Activated CD4-positive, alpha-beta T cell treated with anti-CD3 and anti-CD28 coated beads, Interleukin-2, amount 10 ng/mL, durations not matched to agents 24 days and 14 days (primary cell): ENCODE measurements around the gene SNX8. TPM values are rescaled to one million over a fixed set of nuclear protein-coding genes. Genes with fewer than 3 reads are reported as not detected.
A peak's percentile ranks its signal among the peaks of the same experiment; 100 is the strongest.

Experiments
- DNase-seq: peaks from one replicate; pipeline ENCODE4 v3.0.0; 2022
- H3K27ac Mint-ChIP-seq: one replicate; pipeline ENCODE4 v1.8.0; 2022; ENCODE audit warnings: mild to moderate bottlenecking, mixed read lengths
- H3K27me3 Mint-ChIP-seq: one replicate; pipeline ENCODE4 v1.8.0; 2022; ENCODE audit warnings: mixed read lengths
- H3K36me3 Mint-ChIP-seq: one replicate; pipeline ENCODE4 v1.8.0; 2022; ENCODE audit warnings: low read depth, mild to moderate bottlenecking, mixed read lengths
- H3K4me1 Mint-ChIP-seq: one replicate; pipeline ENCODE4 v1.8.0; 2021; ENCODE audit warnings: mixed read lengths
- H3K4me3 Mint-ChIP-seq: one replicate; pipeline ENCODE4 v1.8.0; 2022; ENCODE audit warnings: mild to moderate bottlenecking, moderate library complexity, mixed read lengths
- H3K9me3 Mint-ChIP-seq: one replicate; pipeline ENCODE4 v1.8.0; 2021; ENCODE audit warnings: mixed read lengths
- intact Hi-C: fragments of 100-400 bp; cut with micrococcal nuclease; formaldehyde crosslinking; loops from one replicate; pipeline ENCODE4 v1.15.1; 2023
- total RNA-seq: library from RNA; stranded (reverse); gene quantifications from 2 replicates; pipeline ENCODE4 v1.2.3, GENCODE V29; 2022

The SNX8 gene
- total RNA-seq, 1 donor from 2014 or later = 42.4 TPM

GRCh38 chr7:2218444-2218785 lies 95.8 kb downstream of the SNX8 start:
- H3K4me1 Mint-ChIP-seq = peaks cover 2% of the 10 kb centered on the region
- H3K36me3 Mint-ChIP-seq = peaks cover 33% of the 10 kb centered on the region
- H3K27ac Mint-ChIP-seq = no peak overlapping the region
- H3K4me3 Mint-ChIP-seq = no peak overlapping the region
- no peak for DNase-seq
- intact Hi-C loops = no loop called here
- H3K27me3 Mint-ChIP-seq = no peaks in the 10 kb centered on the region
- H3K9me3 Mint-ChIP-seq = no peaks in the 10 kb centered on the region

GRCh38 chr7:2217716-2218443 lies 96.4 kb downstream of the SNX8 start:
- Mint-ChIP-seq H3K27ac (no peak overlapping the region), H3K4me3 (no peak overlapping the region), H3K27me3 (no peaks in the 10 kb centered on the region), H3K4me1 (peaks cover 2% of the 10 kb centered on the region), H3K9me3 (no peaks in the 10 kb centered on the region), H3K36me3 (peaks cover 35% of the 10 kb centered on the region)
- intact Hi-C loops = no loop called here
- no peak for DNase-seq

DNA sequence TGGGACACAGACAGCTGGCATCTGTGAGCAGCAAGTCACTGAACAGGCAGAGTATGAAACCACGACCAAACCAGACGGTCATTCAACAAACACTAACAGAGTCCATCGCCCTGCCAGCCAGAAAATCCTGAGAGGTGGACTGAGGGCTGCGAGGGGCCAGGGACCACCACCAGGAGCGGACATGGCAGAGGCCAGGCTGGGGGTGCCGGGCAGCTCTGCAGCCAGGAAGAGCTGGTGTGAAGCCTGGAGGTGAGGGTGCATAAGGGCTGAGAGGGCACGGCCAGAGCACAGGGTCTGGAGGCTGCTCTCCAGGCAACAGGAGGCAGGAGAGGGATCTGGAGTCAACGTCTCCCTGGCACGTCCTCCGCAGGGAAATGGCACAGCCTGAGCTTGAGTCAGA lies 97.0 kb downstream of the SNX8 start:
- H3K9me3 Mint-ChIP-seq = no peaks in the 10 kb centered on the region
- H3K36me3 Mint-ChIP-seq = peaks cover 37% of the 10 kb centered on the region
- no peaks in the 10 kb centered on the region for H3K27me3 Mint-ChIP-seq
- intact Hi-C loops = no loop called here
- DNase-seq = no peak
- H3K4me3 Mint-ChIP-seq = no peak overlapping the region
- no peak overlapping the region for H3K27ac Mint-ChIP-seq
- H3K4me1 Mint-ChIP-seq = peaks cover 2% of the 10 kb centered on the region

GRCh38 chr7:2215851-2216250 lies 98.4 kb downstream of the SNX8 start:
- DNase-seq = no peak
- Mint-ChIP-seq H3K27me3 (no peaks in the 10 kb centered on the region), H3K4me1 (peaks cover 2% of the 10 kb centered on the region), H3K27ac (no peak overlapping the region), H3K4me3 (no peak overlapping the region), H3K36me3 (peaks cover 40% of the 10 kb centered on the region), H3K9me3 (no peaks in the 10 kb centered on the region)
- intact Hi-C loops = no loop called here

DNA sequence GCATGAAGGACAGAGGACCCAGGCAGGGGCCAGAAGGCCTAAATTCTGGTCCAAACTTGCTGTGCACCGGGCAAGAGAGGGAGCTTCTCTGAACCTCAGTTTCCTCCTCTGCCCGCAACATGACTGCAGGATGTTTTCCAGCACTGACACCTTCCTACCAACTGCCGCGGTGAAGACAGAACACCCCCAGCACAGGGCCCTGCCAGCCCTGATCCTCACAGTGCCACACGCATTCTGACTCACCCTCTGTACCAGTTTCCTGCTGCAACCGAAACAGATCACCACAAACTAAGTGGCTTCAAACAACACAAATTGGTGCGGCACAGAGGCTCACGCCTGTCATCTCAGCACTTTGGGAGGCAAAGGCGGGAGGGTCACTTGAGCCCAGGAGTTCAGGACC lies 99.6 kb downstream of the SNX8 start:
- no peak for DNase-seq
- no peaks in the 10 kb centered on the region for H3K9me3 Mint-ChIP-seq

DNA sequence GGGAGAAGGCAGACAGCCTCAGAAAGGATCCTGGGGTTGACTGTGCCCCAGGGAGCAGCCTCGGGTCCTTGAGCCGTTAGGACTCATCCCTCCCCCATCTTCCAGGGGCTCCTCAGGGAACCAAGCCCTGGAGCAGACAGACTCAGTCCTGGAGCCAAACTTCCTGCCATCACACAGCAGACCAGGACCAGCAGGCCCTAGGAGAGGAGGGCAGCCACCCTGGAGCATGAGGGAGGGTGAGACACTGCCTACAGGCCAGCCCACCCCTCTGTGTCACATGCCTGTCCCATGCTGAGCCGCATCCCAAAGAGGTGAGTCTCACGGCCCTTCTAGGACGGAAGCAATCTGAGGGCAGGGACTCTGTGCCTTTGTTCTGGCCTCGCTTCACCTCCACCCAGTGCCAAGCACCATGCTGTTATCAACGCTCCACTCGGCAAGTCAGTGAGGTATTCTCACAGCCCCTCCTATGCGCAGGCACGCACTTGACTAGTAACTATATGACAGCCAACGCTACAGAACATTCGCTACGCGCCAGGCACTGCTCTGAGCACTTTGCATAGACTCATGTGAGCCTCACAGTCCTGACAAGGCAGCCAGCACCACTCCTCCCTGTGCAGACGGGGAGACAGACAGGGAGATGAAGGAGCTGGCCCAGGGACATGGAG lies 100.6 kb downstream of the SNX8 start:
- Mint-ChIP-seq H3K36me3 (peaks cover 46% of the 10 kb centered on the region), H3K4me1 (peaks cover 5% of the 10 kb centered on the region), H3K27ac (peak overlapping the region; percentile 64), H3K9me3 (no peaks in the 10 kb centered on the region), H3K27me3 (no peaks in the 10 kb centered on the region), H3K4me3 (no peak overlapping the region)
- intact Hi-C loops = no loop called here
- DNase-seq = no peak

More for the DNA sequence above, 99.6 kb downstream of the SNX8 start:
- Mint-ChIP-seq H3K4me3 (no peak overlapping the region), H3K4me1 (peaks cover 5% of the 10 kb centered on the region), H3K27ac (no peak overlapping the region), H3K36me3 (peaks cover 42% of the 10 kb centered on the region), H3K27me3 (no peaks in the 10 kb centered on the region)
- intact Hi-C loops = no loop called here

DNA sequence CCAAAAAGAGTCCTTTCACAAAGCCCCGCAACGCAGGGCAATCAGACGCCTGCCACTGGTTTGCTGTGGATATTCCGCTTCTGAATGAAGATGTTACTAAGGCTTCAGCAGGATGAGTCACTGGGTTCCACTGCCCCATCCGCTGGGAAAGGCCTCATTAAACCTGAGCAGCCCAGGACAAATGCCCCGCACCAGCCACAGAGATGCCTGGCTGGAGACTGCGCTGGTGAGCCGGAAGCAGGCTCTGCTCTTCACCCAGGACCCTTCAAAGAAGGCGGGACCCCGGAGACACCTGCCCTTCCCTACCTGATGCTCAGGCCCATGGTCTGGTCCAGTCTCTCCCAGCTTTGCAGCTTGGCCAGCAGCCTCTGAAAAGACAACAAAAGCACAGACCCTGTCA lies 101.3 kb downstream of the SNX8 start:
- H3K4me3 Mint-ChIP-seq = no peak overlapping the region
- intact Hi-C loops = no loop called here
- DNase-seq = no peak
- H3K27ac Mint-ChIP-seq = no peak overlapping the region
- H3K27me3 Mint-ChIP-seq = no peaks in the 10 kb centered on the region
- H3K9me3 Mint-ChIP-seq = no peaks in the 10 kb centered on the region
- peaks cover 5% of the 10 kb centered on the region for H3K4me1 Mint-ChIP-seq
- peaks cover 46% of the 10 kb centered on the region for H3K36me3 Mint-ChIP-seq

DNA sequence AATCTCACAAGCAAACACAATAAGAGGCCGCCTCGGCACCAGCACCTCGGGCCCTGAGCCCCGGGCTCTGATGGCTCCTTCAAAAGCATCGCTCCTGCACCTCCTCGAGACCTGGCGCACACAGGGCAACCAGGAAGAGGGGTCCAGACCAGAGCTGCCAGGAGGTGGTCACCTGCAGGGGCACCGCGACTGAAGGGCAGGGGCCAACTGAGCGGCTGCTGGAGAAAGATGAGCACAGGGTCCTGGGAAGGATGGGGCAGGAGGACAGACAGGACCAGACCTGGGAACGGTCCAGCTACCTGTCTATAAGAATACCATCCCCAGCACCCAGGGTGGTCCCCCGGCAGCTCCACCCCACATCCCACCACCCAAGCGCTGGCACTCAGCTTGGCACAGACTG lies 102.3 kb downstream of the SNX8 start:
- H3K36me3 Mint-ChIP-seq = peaks cover 43% of the 10 kb centered on the region
- no peaks in the 10 kb centered on the region for H3K9me3 Mint-ChIP-seq
- H3K4me1 Mint-ChIP-seq = peaks cover 5% of the 10 kb centered on the region
- H3K4me3 Mint-ChIP-seq = no peak overlapping the region
- H3K27ac Mint-ChIP-seq = no peak overlapping the region
- DNase-seq = no peak
- intact Hi-C loops = no loop called here
- no peaks in the 10 kb centered on the region for H3K27me3 Mint-ChIP-seq

DNA sequence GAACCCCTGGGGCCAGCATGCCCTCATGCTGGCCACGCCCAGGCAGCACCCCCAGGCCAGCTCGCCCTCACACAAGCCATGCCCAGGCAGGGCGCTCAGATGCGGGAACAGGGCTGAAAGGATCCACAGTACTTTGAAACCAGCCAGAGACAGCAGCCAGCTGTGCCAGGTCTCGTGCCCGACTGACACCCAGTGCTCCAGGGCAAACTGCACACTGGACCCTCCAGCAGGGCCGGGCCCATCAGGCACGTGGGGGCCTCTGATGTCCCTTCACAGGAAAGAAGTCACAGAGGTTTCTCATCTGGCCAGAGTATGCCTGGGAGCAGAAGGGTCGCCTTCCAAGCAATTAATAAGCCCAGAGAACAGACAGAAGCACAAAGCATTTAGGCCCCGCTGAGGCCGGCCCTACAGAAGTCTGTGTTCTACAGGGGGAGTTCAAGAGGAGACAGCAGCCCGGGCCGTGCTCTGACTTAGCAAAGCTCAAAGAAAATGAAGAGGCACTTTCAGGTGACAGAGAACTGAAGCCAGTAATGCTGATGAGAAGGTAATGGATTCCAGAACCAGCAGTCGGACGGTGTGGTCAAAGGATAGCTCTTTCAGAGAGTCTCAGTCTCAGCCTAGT lies 102.9 kb downstream of the SNX8 start:
- H3K27me3 Mint-ChIP-seq = no peaks in the 10 kb centered on the region
- H3K27ac Mint-ChIP-seq = no peak overlapping the region
- no peak for DNase-seq
- peaks cover 5% of the 10 kb centered on the region for H3K4me1 Mint-ChIP-seq
- no peaks in the 10 kb centered on the region for H3K9me3 Mint-ChIP-seq
- no peak overlapping the region for H3K4me3 Mint-ChIP-seq
- H3K36me3 Mint-ChIP-seq = peaks cover 44% of the 10 kb centered on the region
- intact Hi-C loops = no loop called here

DNA sequence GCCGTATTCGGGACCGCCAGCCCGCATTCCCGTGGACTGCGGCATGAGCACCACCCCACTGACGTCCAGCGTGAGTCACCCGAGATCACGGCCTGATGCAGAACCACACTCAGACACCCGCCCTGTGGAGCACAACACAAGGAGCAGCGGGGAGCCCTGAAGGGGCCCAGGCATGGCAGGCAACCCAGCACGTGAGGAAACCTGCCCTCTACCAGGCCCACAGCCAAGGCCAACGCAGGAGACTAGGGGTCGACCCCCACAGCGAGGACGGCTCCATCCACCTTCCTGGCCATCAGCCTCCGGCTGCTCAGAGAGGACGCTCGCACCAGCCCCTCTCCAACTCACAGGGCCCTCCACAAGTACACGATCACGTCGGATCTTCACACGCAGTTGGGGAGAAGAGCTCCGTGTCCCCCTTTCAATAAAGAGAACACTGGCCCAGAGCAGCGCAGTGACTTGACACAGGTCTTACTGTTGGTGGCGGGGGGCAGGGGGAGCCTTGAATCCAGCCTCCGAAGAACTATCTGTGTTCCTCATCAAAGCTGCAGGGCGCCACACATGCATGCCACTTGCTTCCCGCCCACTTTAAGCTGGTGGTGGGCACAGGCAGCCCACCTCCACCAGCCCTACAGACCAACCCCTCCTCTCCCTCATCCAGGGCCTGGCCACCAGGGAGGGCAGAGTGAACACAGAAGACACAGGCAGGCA lies 103.5 kb downstream of the SNX8 start:
- Mint-ChIP-seq H3K4me1 (peaks cover 3% of the 10 kb centered on the region), H3K4me3 (no peak overlapping the region), H3K36me3 (peaks cover 39% of the 10 kb centered on the region), H3K27me3 (no peaks in the 10 kb centered on the region), H3K27ac (no peak overlapping the region), H3K9me3 (no peaks in the 10 kb centered on the region)
- intact Hi-C loops = no loop called here
- DNase-seq = no peak

GRCh38 chr7:2209961-2210323 lies 104.3 kb downstream of the SNX8 start:
- H3K9me3 Mint-ChIP-seq = no peaks in the 10 kb centered on the region
- H3K4me3 Mint-ChIP-seq = no peak overlapping the region
- no peak for DNase-seq
- H3K36me3 Mint-ChIP-seq = peaks cover 34% of the 10 kb centered on the region
- intact Hi-C loops = no loop called here
- H3K27me3 Mint-ChIP-seq = no peaks in the 10 kb centered on the region
- H3K27ac Mint-ChIP-seq = peak overlapping the region; percentile 49
- peaks cover 3% of the 10 kb centered on the region for H3K4me1 Mint-ChIP-seq

DNA sequence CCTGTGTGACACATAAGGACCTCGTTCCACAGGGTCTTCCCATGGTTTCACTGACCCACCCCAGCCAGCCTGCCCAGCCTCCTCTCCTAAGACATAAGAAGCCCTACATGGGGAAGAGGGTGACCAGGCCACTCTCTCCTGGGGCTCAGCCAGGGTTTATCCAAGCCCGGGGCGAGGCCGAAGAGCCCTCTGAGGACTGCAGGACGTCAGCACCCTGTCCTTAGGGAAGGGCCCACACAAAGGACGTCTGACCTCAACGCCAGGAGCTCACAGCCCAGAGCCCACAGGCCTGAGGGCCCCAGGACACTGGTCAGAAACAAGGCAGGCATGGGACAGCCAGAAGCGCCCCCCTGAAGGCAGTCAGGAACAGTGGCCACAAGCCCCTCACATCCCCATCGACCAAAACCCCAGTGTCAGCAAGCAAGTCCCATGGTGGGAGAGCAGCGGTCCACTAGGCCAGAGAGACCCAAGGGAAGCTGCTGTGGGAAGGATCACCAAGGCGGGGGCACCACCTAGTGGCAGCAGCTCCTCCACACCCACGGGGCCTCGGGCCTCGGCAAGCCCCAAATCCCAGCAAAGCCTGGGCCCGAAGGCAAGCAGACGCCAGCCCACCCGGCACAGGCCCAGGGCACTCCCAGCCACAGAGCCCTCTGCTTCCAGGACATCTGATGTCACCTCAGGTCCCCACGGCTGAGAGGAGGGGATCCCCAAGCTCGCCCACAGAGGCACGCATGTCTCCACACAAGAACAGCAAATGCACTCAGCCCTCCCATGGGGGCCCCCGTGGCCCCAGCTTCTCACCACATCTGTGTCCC lies 104.9 kb downstream of the SNX8 start:
- H3K4me3 Mint-ChIP-seq = no peak overlapping the region
- intact Hi-C loops = no loop called here
- H3K27ac Mint-ChIP-seq = peak overlapping the region; percentile 49
- peak; percentile 81 for DNase-seq
- no peaks in the 10 kb centered on the region for H3K27me3 Mint-ChIP-seq
- H3K9me3 Mint-ChIP-seq = no peaks in the 10 kb centered on the region
- H3K36me3 Mint-ChIP-seq = peaks cover 34% of the 10 kb centered on the region
- H3K4me1 Mint-ChIP-seq = peaks cover 3% of the 10 kb centered on the region

- Mint-ChIP-seq H3K27me3 (no peaks in the 10 kb centered on the region), H3K4me1 (peaks cover 3% of the 10 kb centered on the region), H3K9me3 (no peaks in the 10 kb centered on the region), H3K4me3 (no peak overlapping the region), H3K27ac (no peak overlapping the region), H3K36me3 (peaks cover 30% of the 10 kb centered on the region)
- intact Hi-C loops = no loop called here
- DNase-seq = no peak
Measured at GRCh38 chr7:2208712-2209111, 105.5 kb downstream of the SNX8 start.
